Central memory CD8-positive, alpha-beta T cell (primary cell): Measurements from ENCODE around the gene BAIAP3.

Experiments used
- ATAC-seq: fragments of 150-1000 bp; cut with Tn5 transposase; replicated peaks from 2 replicates; pipeline ENCODE4 v1.10.0; 2022; ENCODE audit warnings: mild to moderate bottlenecking, moderate FRiP score, moderate number of reproducible peaks; ENCODE audit not compliant: poor library complexity, severe bottlenecking; ENCODE audit errors: extremely low read depth
- DNase-seq, 2 donors: peaks; one replicate each; pipeline ENCODE4 v3.0.0; 2021; ENCODE audit warnings: low spot score in 2 of 2
- H3K27ac Mint-ChIP-seq: one replicate; pipeline ENCODE4 v1.8.0; 2022; ENCODE audit warnings: low read depth, mild to moderate bottlenecking, moderate library complexity, mixed read lengths
- H3K27me3 Mint-ChIP-seq: one replicate; pipeline ENCODE4 v1.8.0; 2022; ENCODE audit warnings: mixed read lengths
- H3K36me3 Mint-ChIP-seq: one replicate; pipeline ENCODE4 v1.8.0; 2022; ENCODE audit warnings: mild to moderate bottlenecking, moderate library complexity, mixed read lengths; ENCODE audit not compliant: insufficient read depth
- H3K4me1 Mint-ChIP-seq: one replicate; pipeline ENCODE4 v1.8.0; 2022; ENCODE audit warnings: mixed read lengths
- H3K4me3 Mint-ChIP-seq: one replicate; pipeline ENCODE4 v1.8.0; 2022; ENCODE audit warnings: mild to moderate bottlenecking, moderate library complexity, mixed read lengths
- H3K9me3 Mint-ChIP-seq: one replicate; pipeline ENCODE4 v1.8.0; 2022; ENCODE audit warnings: mixed read lengths

The BAIAP3 gene

DNA sequence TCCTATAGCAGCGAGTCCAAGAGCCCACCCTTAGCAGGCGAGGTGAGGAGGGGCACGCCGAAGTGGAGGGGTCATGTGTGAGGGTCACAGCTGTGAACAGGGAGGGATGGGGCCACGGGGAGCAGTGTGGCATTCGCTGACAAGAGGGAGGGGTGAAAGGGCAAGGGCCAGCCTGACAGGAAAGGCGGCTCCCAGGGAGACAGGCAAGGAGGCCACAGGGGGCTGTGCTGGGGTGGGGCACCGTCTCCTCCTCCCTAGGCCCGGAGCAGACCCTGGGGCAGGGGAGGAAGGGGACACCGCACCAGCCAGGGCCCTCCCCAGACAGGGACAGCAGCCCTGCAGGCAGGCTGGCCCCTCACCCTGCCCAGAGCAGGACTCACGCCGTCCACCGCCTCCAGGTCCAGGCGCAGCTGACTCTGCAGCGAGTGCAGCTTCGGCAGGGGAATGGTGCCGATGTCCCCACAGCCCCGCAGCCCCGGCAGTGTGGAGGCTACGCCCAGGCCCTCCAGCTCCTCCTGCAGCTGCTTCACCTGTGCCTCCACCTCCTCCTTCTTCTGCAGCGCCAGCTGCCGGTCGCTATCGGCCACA, 33.4 kb downstream of the BAIAP3 start:
- DNase-seq (no peak), ATAC-seq (no peak)
- Mint-ChIP-seq H3K36me3 (peaks cover 40% of the 10 kb centered on the region), H3K27ac (no peak overlapping the region), H3K4me3 (no peak overlapping the region), H3K4me1 (no peaks in the 10 kb centered on the region), H3K9me3 (no peaks in the 10 kb centered on the region), H3K27me3 (no peaks in the 10 kb centered on the region)

DNA sequence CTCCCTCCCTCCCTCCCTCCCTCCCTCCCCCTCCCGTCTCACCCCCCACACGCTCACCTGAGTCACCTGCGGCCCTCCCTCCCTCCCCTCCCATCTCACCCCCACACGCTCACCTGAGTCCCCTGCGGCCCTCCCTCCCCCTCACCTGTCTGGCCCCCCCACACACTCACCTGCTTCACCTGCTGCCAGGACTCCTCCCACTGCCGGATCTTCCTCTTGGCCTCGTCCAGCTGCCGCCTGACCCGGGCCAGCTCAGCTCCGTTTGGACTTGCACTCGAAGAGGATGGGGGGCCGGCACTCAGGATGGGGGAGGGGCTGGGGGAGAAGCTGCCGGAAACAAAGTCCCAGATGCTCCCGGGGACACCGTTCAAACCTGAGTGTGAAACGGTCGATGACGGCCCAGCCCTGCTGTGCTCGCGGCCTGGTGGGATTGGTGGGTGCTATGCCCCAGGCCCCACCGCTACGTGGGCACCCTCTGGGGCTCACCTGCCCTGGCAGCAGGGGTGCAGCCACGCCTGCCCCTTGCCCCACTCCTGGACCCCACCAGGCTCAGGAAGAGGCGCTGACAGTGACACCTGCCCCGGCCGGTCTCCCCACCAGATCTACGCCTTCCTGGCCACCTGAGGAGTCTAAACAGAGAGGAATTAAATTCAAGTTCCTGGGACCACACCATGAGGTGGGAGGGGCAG, 34.2 kb downstream of the BAIAP3 start:
- no peaks in the 10 kb centered on the region for H3K4me1 Mint-ChIP-seq
- no peaks in the 10 kb centered on the region for H3K27me3 Mint-ChIP-seq
- H3K4me3 Mint-ChIP-seq = no peak overlapping the region
- ATAC-seq = no peak
- H3K36me3 Mint-ChIP-seq = peaks cover 40% of the 10 kb centered on the region
- H3K9me3 Mint-ChIP-seq = no peaks in the 10 kb centered on the region
- H3K27ac Mint-ChIP-seq = no peak overlapping the region
- no peak for DNase-seq

GRCh38 chr16:1371054-1371978, 37.9 kb downstream of the BAIAP3 start:
- H3K4me1 Mint-ChIP-seq = no peaks in the 10 kb centered on the region
- ATAC-seq = no peak
- H3K9me3 Mint-ChIP-seq = no peaks in the 10 kb centered on the region
- no peak overlapping the region for H3K4me3 Mint-ChIP-seq
- DNase-seq = no peak
- peak overlapping the region; percentile 59 for H3K27ac Mint-ChIP-seq
- H3K36me3 Mint-ChIP-seq = peaks cover 27% of the 10 kb centered on the region
- H3K27me3 Mint-ChIP-seq = no peaks in the 10 kb centered on the region

DNA sequence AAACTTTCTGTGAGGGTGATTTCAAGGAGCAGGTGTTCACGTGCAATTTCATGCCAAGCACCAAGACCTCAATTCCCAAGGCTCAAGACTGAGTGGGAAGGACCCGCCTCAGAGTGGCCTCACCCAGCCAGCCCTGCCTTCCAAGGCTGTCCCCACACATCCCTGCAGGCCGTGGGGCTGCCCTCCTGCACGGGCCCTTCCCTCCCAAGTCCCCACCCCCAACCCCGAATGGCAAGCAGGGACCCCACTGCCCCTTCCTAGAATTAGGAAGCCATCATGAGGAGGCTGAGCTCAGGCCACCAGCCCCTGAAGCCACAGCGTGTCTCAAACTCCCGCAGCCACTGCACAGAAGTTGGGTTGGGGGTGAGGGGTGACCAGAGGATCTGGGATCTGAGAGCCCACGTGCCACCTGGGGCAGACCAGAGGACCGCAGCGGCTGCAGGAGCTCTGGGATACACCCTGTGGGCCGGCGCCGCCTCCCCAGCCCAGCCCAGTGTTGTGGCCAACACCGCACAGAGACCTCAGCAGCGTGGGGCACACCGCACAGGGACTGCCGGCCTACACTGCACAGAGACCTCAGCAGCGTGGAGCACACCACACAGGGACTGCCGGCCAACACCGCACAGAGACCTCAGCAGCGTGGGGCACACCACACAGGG, 39.0 kb downstream of the BAIAP3 start:
- DNase-seq (no peak), ATAC-seq (no peak)
- Mint-ChIP-seq H3K4me1 (no peaks in the 10 kb centered on the region), H3K27me3 (no peaks in the 10 kb centered on the region), H3K27ac (no peak overlapping the region), H3K36me3 (peaks cover 25% of the 10 kb centered on the region), H3K4me3 (no peak overlapping the region), H3K9me3 (no peaks in the 10 kb centered on the region)

- DNase-seq (no peak), ATAC-seq (no peak)
- Mint-ChIP-seq H3K9me3 (no peaks in the 10 kb centered on the region), H3K27ac (peak overlapping the region; percentile 74), H3K4me1 (peaks cover 15% of the 10 kb centered on the region), H3K36me3 (peaks cover 18% of the 10 kb centered on the region), H3K27me3 (no peaks in the 10 kb centered on the region), H3K4me3 (no peak overlapping the region)
Measured at GRCh38 chr16:1374418-1375297, 41.2 kb downstream of the BAIAP3 start.

GRCh38 chr16:1375298-1375640, 41.8 kb downstream of the BAIAP3 start:
- H3K4me1 Mint-ChIP-seq = peaks cover 20% of the 10 kb centered on the region
- ATAC-seq (no peak), DNase-seq (no peak)
- peaks cover 18% of the 10 kb centered on the region for H3K36me3 Mint-ChIP-seq
- no peak overlapping the region for H3K4me3 Mint-ChIP-seq
- no peaks in the 10 kb centered on the region for H3K27me3 Mint-ChIP-seq
- no peaks in the 10 kb centered on the region for H3K9me3 Mint-ChIP-seq
- no peak overlapping the region for H3K27ac Mint-ChIP-seq

DNA sequence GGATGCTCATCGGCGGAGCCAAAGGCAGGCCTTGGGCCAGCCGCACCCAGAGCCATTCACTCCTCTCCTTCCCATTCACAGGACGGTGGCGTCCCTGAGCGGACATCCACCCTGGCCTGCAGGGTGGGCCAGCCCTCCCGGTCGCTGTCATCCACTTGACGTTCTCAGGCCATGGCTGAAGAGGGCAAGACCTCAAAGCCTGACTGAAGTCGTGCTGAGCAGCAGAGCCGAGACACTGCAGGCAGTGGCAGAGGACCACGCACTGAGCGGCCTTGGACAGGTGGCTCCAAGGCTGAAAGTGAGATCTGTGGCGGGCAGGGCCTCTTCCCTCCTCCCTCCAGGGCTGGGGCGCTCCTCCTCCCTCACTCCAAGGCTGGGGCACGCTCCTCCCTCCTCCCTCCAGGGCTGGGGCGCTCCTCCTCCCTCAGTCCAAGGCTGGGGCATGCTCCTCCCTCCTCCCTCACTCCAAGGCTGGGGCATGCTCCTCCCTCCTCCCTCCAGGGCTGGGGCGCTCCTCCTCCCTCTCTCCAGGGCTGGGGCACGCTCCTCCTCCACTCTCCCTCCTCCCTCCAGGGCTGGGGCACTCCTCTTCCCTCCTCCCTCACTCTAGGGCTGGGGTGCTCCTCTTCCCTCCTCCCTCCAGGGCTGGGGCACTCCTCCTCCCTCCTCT, 42.4 kb downstream of the BAIAP3 start:
- Mint-ChIP-seq H3K27me3 (no peaks in the 10 kb centered on the region), H3K4me1 (peaks cover 20% of the 10 kb centered on the region), H3K4me3 (no peak overlapping the region), H3K9me3 (no peaks in the 10 kb centered on the region), H3K36me3 (peaks cover 17% of the 10 kb centered on the region), H3K27ac (no peak overlapping the region)
- ATAC-seq (no peak), DNase-seq (no peak)

- Mint-ChIP-seq H3K27me3 (no peaks in the 10 kb centered on the region), H3K36me3 (peaks cover 22% of the 10 kb centered on the region), H3K4me1 (peaks cover 20% of the 10 kb centered on the region), H3K9me3 (no peaks in the 10 kb centered on the region), H3K4me3 (peak overlapping the region; percentile 77), H3K27ac (no peak overlapping the region)
- ATAC-seq (no peak), DNase-seq (no peak)
Measured at GRCh38 chr16:1377406-1378010, 44.1 kb downstream of the BAIAP3 start.

DNA sequence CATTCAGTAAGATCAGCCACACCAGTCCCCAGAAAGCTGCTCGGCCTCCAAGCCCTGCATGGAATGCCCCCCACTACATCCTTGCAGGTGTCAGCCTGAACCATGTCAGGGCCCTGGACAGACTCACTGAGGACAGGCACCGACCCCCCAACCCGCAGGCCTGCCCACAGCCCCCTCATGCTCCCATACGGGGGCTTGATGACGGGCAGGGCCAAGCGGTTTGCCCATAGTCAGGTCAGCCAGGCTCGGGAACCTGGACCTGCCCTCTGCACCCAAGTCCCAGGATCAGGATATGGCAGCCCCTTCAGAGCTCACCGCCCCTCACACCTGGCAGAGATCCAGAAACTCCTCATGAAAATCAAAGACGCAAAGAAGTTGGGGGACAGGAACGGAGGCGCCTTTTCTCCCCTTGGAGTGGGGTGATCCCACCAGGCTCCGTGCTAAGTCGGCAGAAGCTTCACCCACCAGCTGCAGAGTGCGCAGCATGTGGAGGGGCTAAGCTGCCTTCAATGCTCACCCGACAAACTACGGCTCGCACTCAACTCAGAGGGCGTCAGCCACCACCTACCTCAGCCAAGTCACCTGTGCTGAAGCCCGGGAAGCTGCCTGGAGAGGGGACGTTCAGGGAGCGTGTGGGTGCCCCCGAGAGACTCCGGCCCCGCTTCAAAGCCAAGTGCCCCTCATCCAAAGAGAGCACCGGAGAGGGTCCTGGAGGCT, 44.8 kb downstream of the BAIAP3 start:
- ATAC-seq (no peak), DNase-seq (no peak)
- Mint-ChIP-seq H3K9me3 (no peaks in the 10 kb centered on the region), H3K27me3 (no peaks in the 10 kb centered on the region), H3K36me3 (peaks cover 28% of the 10 kb centered on the region), H3K4me1 (peaks cover 20% of the 10 kb centered on the region), H3K4me3 (peak overlapping the region; percentile 77), H3K27ac (peak overlapping the region; percentile 82)

GRCh38 chr16:1378804-1379303, 45.4 kb downstream of the BAIAP3 start:
- no peaks in the 10 kb centered on the region for H3K9me3 Mint-ChIP-seq
- peak; percentile 29 to 46 for DNase-seq
- peak overlapping the region; percentile 82 for H3K27ac Mint-ChIP-seq
- peaks cover 29% of the 10 kb centered on the region for H3K36me3 Mint-ChIP-seq
- ATAC-seq = peak; percentile 80
- peak overlapping the region; percentile 77 for H3K4me3 Mint-ChIP-seq
- peaks cover 20% of the 10 kb centered on the region for H3K4me1 Mint-ChIP-seq
- no peaks in the 10 kb centered on the region for H3K27me3 Mint-ChIP-seq
